Mammary epithelial cell (primary cell): ENCODE measurements around the gene EPB41L4A.

Source experiments
- CTCF ChIP-seq, 2 donors: IDR thresholded peaks in 1 of 2; conservative IDR thresholded peaks in 1 of 2; 2 replicates each; pipeline ENCODE4 v1.5.1; 2011 to 2012; ENCODE audit warnings: inconsistent platforms in 2 of 2, low read length in 2 of 2, mild to moderate bottlenecking in 2 of 2, control low read depth in 1 of 2, low read depth in 1 of 2; ENCODE audit not compliant: insufficient read depth in 1 of 2; ENCODE audit errors: extremely low read depth in 1 of 2
- EZH2 ChIP-seq: IDR thresholded peaks from 2 replicates; pipeline ENCODE4 v1.6.1; 2012; ENCODE audit warnings: low read length, inconsistent platforms, borderline replicate concordance

GRCh38 chr5:112467485-112467884, 48.4 kb upstream of the EPB41L4A start:
- no peak for TF ChIP-seq CTCF (conservative IDR thresholded peaks at IDR 0.05 in 1 of 2, IDR thresholded peaks at IDR 0.05 in 1 of 2; ENCODE audit: extremely low read depth in 1 of 2, insufficient read depth in 1 of 2, low read depth in 1 of 2, low read length in 2 of 2)
- no peak for TF ChIP-seq EZH2
